Measurements from ENCODE around the gene TOR1AIP2.
"Not testable (repeated sequence)": the region's sequence is repeated elsewhere in the genome, so short reads cannot be mapped to it uniquely, and the experiment has no call there.

The TOR1AIP2 gene

GRCh38 chr1:179805291-179806195, 72.1 kb downstream of the TOR1AIP2 start:
- no peak for DNase-seq

- DNase-seq, result not testable (repeated sequence)
Measured at GRCh38 chr1:179804417-179804816, 73.2 kb downstream of the TOR1AIP2 start.

GRCh38 chr1:179803918-179804317, 73.7 kb downstream of the TOR1AIP2 start:
- DNase-seq, result no peak

GRCh38 chr1:179803104-179803503, 74.5 kb downstream of the TOR1AIP2 start:
- DNase-seq, result no peak

- no peak for DNase-seq
Measured at GRCh38 chr1:179800481-179800880, 77.1 kb downstream of the TOR1AIP2 start.

GRCh38 chr1:179798864-179799516, 78.6 kb downstream of the TOR1AIP2 start:
- no peak for DNase-seq

GRCh38 chr1:179798213-179798863, 79.3 kb downstream of the TOR1AIP2 start:
- DNase-seq, result no peak

GRCh38 chr1:179794669-179795068, 82.9 kb downstream of the TOR1AIP2 start:
- DNase-seq, result no peak

- DNase-seq, result no peak
Measured at GRCh38 chr1:179794146-179794545, 83.5 kb downstream of the TOR1AIP2 start.

GRCh38 chr1:179793281-179793680, 84.3 kb downstream of the TOR1AIP2 start:
- no peak for DNase-seq
